ENCODE measurements around the gene EMSY.

DNA sequence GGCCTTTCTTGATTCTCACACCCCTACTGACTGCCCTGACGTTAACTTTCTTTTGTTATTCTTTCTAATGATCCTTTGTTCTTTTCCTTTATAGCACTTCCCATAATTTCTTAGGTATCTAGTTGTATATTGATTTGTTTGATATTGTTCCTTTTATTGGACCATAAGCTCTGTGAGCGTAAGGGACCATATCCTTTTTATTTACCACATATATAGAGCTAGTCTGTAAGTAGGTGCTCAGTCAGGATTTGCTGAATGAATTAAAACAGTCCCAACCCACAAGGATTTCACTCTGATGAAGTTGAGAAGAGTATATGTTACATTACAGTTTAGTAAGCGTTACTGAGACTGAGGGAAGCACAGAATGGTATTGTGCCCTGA lies 68.8 kb downstream of the EMSY start:
- TF ChIP-seq POLR2AphosphoS5 (IDR thresholded peaks at IDR 0.05; ENCODE audit: low read depth, low read length): no peak
- TF ChIP-seq, protein P1, sequence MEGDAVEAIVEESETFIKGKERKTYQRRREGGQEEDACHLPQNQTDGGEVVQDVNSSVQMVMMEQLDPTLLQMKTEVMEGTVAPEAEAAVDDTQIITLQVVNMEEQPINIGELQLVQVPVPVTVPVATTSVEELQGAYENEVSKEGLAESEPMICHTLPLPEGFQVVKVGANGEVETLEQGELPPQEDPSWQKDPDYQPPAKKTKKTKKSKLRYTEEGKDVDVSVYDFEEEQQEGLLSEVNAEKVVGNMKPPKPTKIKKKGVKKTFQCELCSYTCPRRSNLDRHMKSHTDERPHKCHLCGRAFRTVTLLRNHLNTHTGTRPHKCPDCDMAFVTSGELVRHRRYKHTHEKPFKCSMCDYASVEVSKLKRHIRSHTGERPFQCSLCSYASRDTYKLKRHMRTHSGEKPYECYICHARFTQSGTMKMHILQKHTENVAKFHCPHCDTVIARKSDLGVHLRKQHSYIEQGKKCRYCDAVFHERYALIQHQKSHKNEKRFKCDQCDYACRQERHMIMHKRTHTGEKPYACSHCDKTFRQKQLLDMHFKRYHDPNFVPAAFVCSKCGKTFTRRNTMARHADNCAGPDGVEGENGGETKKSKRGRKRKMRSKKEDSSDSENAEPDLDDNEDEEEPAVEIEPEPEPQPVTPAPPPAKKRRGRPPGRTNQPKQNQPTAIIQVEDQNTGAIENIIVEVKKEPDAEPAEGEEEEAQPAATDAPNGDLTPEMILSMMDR (IDR thresholded peaks at IDR 0.05; ENCODE audit: control extremely low read depth in 1 of 3, insufficient read depth in 1 of 3, low read depth in 1 of 3, low read length in 3 of 3): no peak
- TF ChIP-seq EP300 (IDR thresholded peaks at IDR 0.05; ENCODE audit: borderline replicate concordance in 1 of 2, low read depth in 2 of 2, low read length in 2 of 2): no peak
- no peak for TF ChIP-seq YY1 (IDR thresholded peaks at IDR 0.05; ENCODE audit: low read depth, low read length)
- no peak for TF ChIP-seq SP2 (IDR thresholded peaks at IDR 0.05; ENCODE audit: low read length)
- no peak for TF ChIP-seq TEAD4 (IDR thresholded peaks at IDR 0.05; ENCODE audit: low read depth, low read length)
